IMR-90 (cell line): Measurements from ENCODE around the gene ZNF177. TPM values are rescaled to one million over a fixed set of nuclear protein-coding genes. Genes with fewer than 3 reads are reported as not detected.

Source experiments
- ATAC-seq: fragments of 200-7000 bp; cut with Tn5 transposase; 2 replicates; pipeline ENCODE4 v1.9.1; 2020; ENCODE audit warnings: low read depth, mild to moderate bottlenecking, moderate library complexity
- BruUV-seq: library from RNA; stranded (reverse); fragments of 400-500 nt; replicated peaks from 2 replicates; lab custom pipeline; 2021; lab: Mats Ljungman, UMichigan
- CTCF ChIA-PET: fragments of 300-600 bp; formaldehyde crosslinking; extraction: SDS; loops from one replicate; lab custom pipeline; 2021; ENCODE audit warnings: antibody characterized with exemption; lab: Yijun Ruan, JAX
- POLR2A ChIA-PET: fragments of 300-600 bp; sonication (Branson Sonifier 250); formaldehyde crosslinking; loops from one replicate; lab custom pipeline; 2022; ENCODE audit warnings: antibody characterized with exemption; ENCODE audit not compliant: unreplicated experiment; lab: Charles Lee
- DNase-seq: peaks from one replicate; pipeline ENCODE4 v3.0.0; 2013
- H2AFZ ChIP-seq: replicated peaks from 2 replicates; pipeline ENCODE3; 2013; ENCODE audit warnings: low read length, mild to moderate bottlenecking; ENCODE audit not compliant: poor library complexity
- H2AK5ac ChIP-seq: 2 replicates; pipeline ENCODE4 v1.6.1; 2013; ENCODE audit warnings: low read depth, low read length, inconsistent platforms
- H2AK9ac ChIP-seq: replicated peaks from 2 replicates; pipeline ENCODE3; 2013; ENCODE audit warnings: mild to moderate bottlenecking, low read depth, low read length, moderate library complexity; ENCODE audit not compliant: poor library complexity
- H2BK120ac ChIP-seq: 2 replicates; pipeline ENCODE4 v1.6.1; 2013; ENCODE audit warnings: low read depth, low read length, inconsistent platforms
- H2BK15ac ChIP-seq: 3 replicates; pipeline ENCODE4 v1.6.1; 2013; ENCODE audit warnings: low read depth, low read length, inconsistent platforms
- H2BK20ac ChIP-seq: 2 replicates; pipeline ENCODE4 v1.6.1; 2013; ENCODE audit warnings: low read depth, mild to moderate bottlenecking, inconsistent platforms, low read length, moderate library complexity
- H2BK5ac ChIP-seq: 2 replicates; pipeline ENCODE4 v1.6.1; 2013; ENCODE audit warnings: mild to moderate bottlenecking, low read depth, low read length, inconsistent platforms; ENCODE audit not compliant: poor library complexity, severe bottlenecking
- H3K14ac ChIP-seq: replicated peaks from 2 replicates; pipeline ENCODE4 v1.6.1; 2013; ENCODE audit warnings: low read depth, low read length, inconsistent platforms
- H3K18ac ChIP-seq: 2 replicates; pipeline ENCODE4 v1.6.1; 2013; ENCODE audit warnings: low read depth, low read length, control low read depth
- H3K23ac ChIP-seq: 2 replicates; pipeline ENCODE4 v1.6.1; 2013; ENCODE audit warnings: low read depth, low read length, inconsistent platforms
- H3K27ac ChIP-seq: 2 replicates; pipeline ENCODE4 v1.5.1; 2013; ENCODE audit warnings: mild to moderate bottlenecking, control low read depth, low read length; ENCODE audit not compliant: insufficient read depth
- H3K27me3 ChIP-seq: 2 replicates; pipeline ENCODE4 v1.6.1; 2013; ENCODE audit warnings: low read length; ENCODE audit not compliant: control insufficient read depth, insufficient read depth
- H3K36me3 ChIP-seq: 2 replicates; pipeline ENCODE4 v1.6.1; 2013; ENCODE audit warnings: low read length, mixed read lengths; ENCODE audit not compliant: control insufficient read depth, insufficient read depth
- H3K4ac ChIP-seq: 2 replicates; pipeline ENCODE4 v1.6.1; 2013; ENCODE audit warnings: low read depth, low read length, inconsistent platforms
- H3K4me1 ChIP-seq: 2 replicates; pipeline ENCODE4 v1.6.1; 2013; ENCODE audit warnings: low read length, mixed read lengths; ENCODE audit not compliant: control insufficient read depth, insufficient read depth
- H3K4me2 ChIP-seq: 2 replicates; pipeline ENCODE4 v1.6.1; 2013; ENCODE audit warnings: low read depth, mild to moderate bottlenecking, control low read depth, low read length, moderate library complexity
- H3K4me3 ChIP-seq: 2 replicates; pipeline ENCODE4 v1.5.1; 2013; ENCODE audit warnings: low read depth, mild to moderate bottlenecking, control low read depth, low read length, moderate library complexity; ENCODE audit not compliant: insufficient read depth
- H3K56ac ChIP-seq: 2 replicates; pipeline ENCODE4 v1.6.1; 2013; ENCODE audit warnings: low read length, inconsistent platforms; ENCODE audit not compliant: insufficient read depth; ENCODE audit errors: extremely low read depth
- H3K79me1 ChIP-seq, 2 experiments: 2 replicates each; pipeline ENCODE4 v1.6.1; 2013; ENCODE audit warnings: low read length in 2 of 2, inconsistent platforms in 1 of 2, low read depth in 1 of 2
- H3K9ac ChIP-seq: 2 replicates; pipeline ENCODE4 v1.6.1; 2013; ENCODE audit warnings: low read depth, low read length, control low read depth
- H3K9me1 ChIP-seq: 2 replicates; pipeline ENCODE4 v1.6.1; 2013; ENCODE audit warnings: low read length, inconsistent platforms; ENCODE audit not compliant: insufficient read depth
- H3K9me3 ChIP-seq: 2 replicates; pipeline ENCODE4 v1.6.1; 2013; ENCODE audit warnings: low read length; ENCODE audit not compliant: control insufficient read depth, insufficient read depth
- H4K20me1 ChIP-seq: 2 replicates; pipeline ENCODE4 v1.6.1; 2013; ENCODE audit warnings: low read length, inconsistent platforms; ENCODE audit not compliant: insufficient read depth
- H4K5ac ChIP-seq: 2 replicates; pipeline ENCODE4 v1.6.1; 2013; ENCODE audit warnings: mild to moderate bottlenecking, low read depth, low read length, control low read depth
- H4K8ac ChIP-seq, 2 experiments: 2 replicates each; pipeline ENCODE4 v1.6.1; 2013; ENCODE audit warnings: low read depth in 2 of 2, low read length in 2 of 2, control low read depth in 1 of 2, inconsistent platforms in 1 of 2
- H4K91ac ChIP-seq: 2 replicates; pipeline ENCODE4 v1.6.1; 2013; ENCODE audit warnings: low read depth, low read length, inconsistent platforms; ENCODE audit not compliant: insufficient read depth
- BHLHE40 ChIP-seq: fragments of 150-350 bp; IDR thresholded peaks from 2 replicates; pipeline ENCODE4 v1.6.1; 2016; ENCODE audit warnings: mild to moderate bottlenecking, low read depth, low read length
- CTCF ChIP-seq: conservative IDR thresholded peaks from 2 replicates; pipeline ENCODE4 v1.5.1; 2012; ENCODE audit warnings: mild to moderate bottlenecking, low read depth, low read length, improper control_type of control experiment
- ELK1 ChIP-seq: fragments of 150-350 bp; IDR thresholded peaks from 2 replicates; pipeline ENCODE4 v1.6.1; 2016; ENCODE audit warnings: low read depth, mild to moderate bottlenecking, low read length, moderate library complexity, borderline replicate concordance
- MAFK ChIP-seq: IDR thresholded peaks from 2 replicates; pipeline ENCODE4 v1.6.1; 2012; ENCODE audit warnings: low read depth, low read length, improper control_type of control experiment
- MAZ ChIP-seq: IDR thresholded peaks from 2 replicates; pipeline ENCODE4 v1.6.1; 2012; ENCODE audit warnings: low read depth, mild to moderate bottlenecking, low read length, improper control_type of control experiment, moderate library complexity, borderline replicate concordance
- MXI1 ChIP-seq: IDR thresholded peaks from 2 replicates; pipeline ENCODE4 v1.6.1; 2012; ENCODE audit warnings: low read depth, mild to moderate bottlenecking, low read length, moderate library complexity, borderline replicate concordance
- NFE2L2 ChIP-seq: fragments of 150-350 bp; IDR thresholded peaks from 2 replicates; pipeline ENCODE4 v1.6.1; 2016; ENCODE audit warnings: low read depth, mild to moderate bottlenecking, low read length
- POLR2A ChIP-seq: IDR thresholded peaks from 2 replicates; pipeline ENCODE4 v1.6.1; 2012; ENCODE audit warnings: mild to moderate bottlenecking, low read depth, low read length
- RFX5 ChIP-seq: IDR thresholded peaks from 2 replicates; pipeline ENCODE4 v1.8.0; 2012; ENCODE audit warnings: low read depth, mild to moderate bottlenecking, low read length, moderate library complexity
- SMC3 ChIP-seq: fragments of 150-350 bp; IDR thresholded peaks from 2 replicates; pipeline ENCODE4 v1.6.1; 2016; ENCODE audit warnings: low read depth, mild to moderate bottlenecking, antibody characterized with exemption, low read length, moderate library complexity
- WGBS, 2 experiments: methylation state at CpG; one replicate each; pipeline versions ENCODE4 v1.1.5 to v1.1.7; 2013; ENCODE audit warnings: missing lambda C conversion rate in 2 of 2; ENCODE audit not compliant: insufficient read length in 1 of 2; ENCODE audit errors: extremely low coverage in 2 of 2; 5-methylcytosine and 5-hydroxymethylcytosine counted together
- dilution Hi-C: fragments of 300-500 bp; cut with HindIII; formaldehyde crosslinking; loops from one replicate; pipeline ENCODE4 v1.14.3; 2018; ENCODE audit warnings: low sequenced_read_pairs; ENCODE audit not compliant: unreplicated experiment
- in situ Hi-C: fragments of 300-500 bp; cut with MboI; formaldehyde crosslinking; loops from 3 replicates; pipeline ENCODE4 v1.14.3; 2019; ENCODE audit warnings: low sequenced_read_pairs, inconsistent platforms, mixed read lengths
- intact Hi-C: fragments of 100-400 bp; cut with micrococcal nuclease; formaldehyde crosslinking; loops from 2 replicates; pipeline ENCODE4 v1.10.0; 2022
- polyA plus RNA-seq, 3 experiments: library from polyadenylated mRNA; depleted of rRNA; stranded (reverse); fragments of >200 nt; gene quantifications; 2 replicates each; pipeline ENCODE4 v1.2.3, GENCODE V29; 2012; ENCODE audit warnings: low replicate concordance in 1 of 3
- total RNA-seq: library from RNA; depleted of rRNA; stranded (reverse); fragments of >200 nt; gene quantifications from 2 replicates; pipeline ENCODE4 v1.2.3, GENCODE V29; 2012
- TF ChIP-seq, protein P1 (sequence below): fragments of 150-350 bp; IDR thresholded peaks from 2 replicates; pipeline ENCODE4 v1.6.1; 2017; ENCODE audit warnings: mild to moderate bottlenecking, antibody characterized with exemption, low read length, low read depth

The ZNF177 gene
- total and polyA plus RNA-seq, 2 of the 4 experiments (the other 2 are of a cell fraction), result 0.87 to 1.1 TPM

GRCh38 chr19:9406798-9407352 is 44.1 kb downstream of the ZNF177 start:
- dilution Hi-C loops, result no loop called here
- ATAC-seq (peak; percentile 98), DNase-seq (peak; percentile 92)
- peak overlapping the region; percentile 31; the same call in 1 of the 2 replicates for H3K18ac ChIP-seq
- H3K9me1 ChIP-seq, result no peaks in the 10 kb centered on the region
- H3K4me1 ChIP-seq, result no peaks in the 10 kb centered on the region
- H3K79me1 ChIP-seq, result peaks cover 9 to 12% of the 10 kb centered on the region in 2 experiments; a peak in 3 of 4 replicates
- intact Hi-C loops, result loop anchor here (5.0 kb wide), 1 partner anchor 385 kb away; no protein-coding TSS in a partner anchor
- H4K5ac ChIP-seq, result peak overlapping the region; percentile 92
- in situ Hi-C loops, result no loop called here
- peaks cover 27% of the 10 kb centered on the region for H3K9me3 ChIP-seq
- no peaks in the 10 kb centered on the region for H3K27me3 ChIP-seq
- BruUV-seq, result no TSS peak
- H4K20me1 ChIP-seq, result no peaks in the 10 kb centered on the region
- ChIA-PET POLR2A (no interaction called here), CTCF (no interaction called here)
- H3K4me2 ChIP-seq, result peak overlapping the region; percentile 74
- peak overlapping the region; percentile 21; the same call in 1 of the 2 replicates for H3K56ac ChIP-seq
- H2BK20ac ChIP-seq, result no peak overlapping the region
- H3K4ac ChIP-seq, result peak overlapping the region; percentile 68; the same call in 1 of the 2 replicates
- peak overlapping the region; percentile 36 for H2BK5ac ChIP-seq
- H2AFZ ChIP-seq, result peak overlapping the region; percentile 99
- peak overlapping the region; percentile 91 for H2AK9ac ChIP-seq
- 0% methylated on average over 7 of the region's 39 CpGs; no CpG with 5 or more reads in 1 of the 2 experiments for WGBS, 2 experiments
- no peak overlapping the region for H2AK5ac ChIP-seq
- no peak overlapping the region for H3K23ac ChIP-seq
- H3K4me3 ChIP-seq, result peak overlapping the region; percentile 86
- no peak overlapping the region for H2BK15ac ChIP-seq
- H3K27ac ChIP-seq, result peak overlapping the region; percentile 46
- TF ChIP-seq MAZ (peak; percentile 75; the same call in 1 of the 2 replicates), ELK1 (no peak), SMC3 (no peak), BHLHE40 (0 out of 2 replicates have a peak, but pooled peaks have one; percentile 10), CTCF (no peak), POLR2A (no peak), NFE2L2 (no peak), MAFK (no peak), MXI1 (peak; percentile 81; the same call in 1 of the 2 replicates), RFX5 (no peak)
- TF ChIP-seq, protein P1, sequence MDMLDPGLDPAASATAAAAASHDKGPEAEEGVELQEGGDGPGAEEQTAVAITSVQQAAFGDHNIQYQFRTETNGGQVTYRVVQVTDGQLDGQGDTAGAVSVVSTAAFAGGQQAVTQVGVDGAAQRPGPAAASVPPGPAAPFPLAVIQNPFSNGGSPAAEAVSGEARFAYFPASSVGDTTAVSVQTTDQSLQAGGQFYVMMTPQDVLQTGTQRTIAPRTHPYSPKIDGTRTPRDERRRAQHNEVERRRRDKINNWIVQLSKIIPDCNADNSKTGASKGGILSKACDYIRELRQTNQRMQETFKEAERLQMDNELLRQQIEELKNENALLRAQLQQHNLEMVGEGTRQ, result no peak
- no peak overlapping the region for H2BK120ac ChIP-seq
- peak overlapping the region; percentile 90 to 96 for H4K8ac ChIP-seq
- peak overlapping the region; percentile 74 for H3K9ac ChIP-seq
- peak overlapping the region; percentile 28; the same call in 1 of the 2 replicates for H4K91ac ChIP-seq
- peaks cover 4% of the 10 kb centered on the region; the same call in 1 of the 2 replicates for H3K36me3 ChIP-seq
- H3K14ac ChIP-seq, result 0 out of 2 replicates have a peak overlapping the region, but pooled peaks have one; percentile 80
